DLD1 (cell line): ENCODE results near the gene ITGB2.

Experiments
- in situ Hi-C: cut with HindIII; loops from 2 replicates; pipeline ENCODE4 v1.10.0; 2017; ENCODE audit warnings: low sequenced_read_pairs

The ITGB2 gene

GRCh38 chr21:44872649-44873355, 47.9 kb downstream of the ITGB2 start:
- in situ Hi-C loops, result no loop called here

- in situ Hi-C loops, result no loop called here
Observed at GRCh38 chr21:44872323-44872648, 48.4 kb downstream of the ITGB2 start.

GRCh38 chr21:44871576-44872269, 49.0 kb downstream of the ITGB2 start:
- in situ Hi-C loops, result no loop called here

- in situ Hi-C loops, result no loop called here
Observed at GRCh38 chr21:44870748-44871495, 49.8 kb downstream of the ITGB2 start.

- in situ Hi-C loops, result no loop called here
Observed at GRCh38 chr21:44869781-44870747, 50.6 kb downstream of the ITGB2 start.

- in situ Hi-C loops, result no loop called here
Observed at GRCh38 chr21:44868707-44869106, 52.0 kb downstream of the ITGB2 start.

- in situ Hi-C loops, result no loop called here
Observed at GRCh38 chr21:44867999-44868700, 52.5 kb downstream of the ITGB2 start.

- in situ Hi-C loops, result no loop called here
Observed at GRCh38 chr21:44867464-44867863, 53.2 kb downstream of the ITGB2 start.

GRCh38 chr21:44866780-44867179, 53.9 kb downstream of the ITGB2 start:
- in situ Hi-C loops, result no loop called here

- in situ Hi-C loops, result no loop called here
Observed at GRCh38 chr21:44865561-44866280, 55.0 kb downstream of the ITGB2 start.

GRCh38 chr21:44862869-44863685, 57.6 kb downstream of the ITGB2 start:
- in situ Hi-C loops, result no loop called here

- in situ Hi-C loops, result no loop called here
Observed at GRCh38 chr21:44858791-44859190, 61.9 kb downstream of the ITGB2 start.

GRCh38 chr21:44858291-44858690, 62.4 kb downstream of the ITGB2 start:
- in situ Hi-C loops, result no loop called here

GRCh38 chr21:44857127-44857892, 63.4 kb downstream of the ITGB2 start:
- in situ Hi-C loops, result no loop called here

GRCh38 chr21:44856131-44856530, 64.6 kb downstream of the ITGB2 start:
- in situ Hi-C loops, result no loop called here

- in situ Hi-C loops, result no loop called here
Observed at GRCh38 chr21:44855572-44855971, 65.1 kb downstream of the ITGB2 start.

GRCh38 chr21:44854664-44855446, 65.8 kb downstream of the ITGB2 start:
- in situ Hi-C loops, result no loop called here
